ENCODE data around the gene EVL.
"Not testable (repeated sequence)": the region's sequence is repeated elsewhere in the genome, so short reads cannot be mapped to it uniquely, and the experiment has no call there.

The EVL gene

GRCh38 chr14:100039903-100040302, 25.3 kb upstream of the EVL start:
- DNase-seq, result no peak

GRCh38 chr14:100041271-100041670, 24.0 kb upstream of the EVL start:
- DNase-seq, result no peak

- DNase-seq, result no peak
Measured at GRCh38 chr14:100042286-100042685, 22.9 kb upstream of the EVL start.

GRCh38 chr14:100045642-100046344, 19.4 kb upstream of the EVL start:
- DNase-seq, result no peak

- no peak for DNase-seq
Measured at GRCh38 chr14:100047600-100047999, 17.6 kb upstream of the EVL start.

- DNase-seq, result no peak
Measured at GRCh38 chr14:100048786-100049185, 16.4 kb upstream of the EVL start.

- DNase-seq, result no peak
Measured at GRCh38 chr14:100049220-100049619, 16.0 kb upstream of the EVL start.

- no peak for DNase-seq
Measured at GRCh38 chr14:100051103-100051502, 14.1 kb upstream of the EVL start.

- no peak for DNase-seq
Measured at GRCh38 chr14:100051543-100051942, 13.7 kb upstream of the EVL start.

- no peak for DNase-seq
Measured at GRCh38 chr14:100052819-100053218, 12.4 kb upstream of the EVL start.

- DNase-seq, result no peak
Measured at GRCh38 chr14:100054316-100055075, 10.7 kb upstream of the EVL start.

- no peak for DNase-seq
Measured at GRCh38 chr14:100056431-100056830, 8.8 kb upstream of the EVL start.

GRCh38 chr14:100056964-100057795, 8.0 kb upstream of the EVL start:
- no peak for DNase-seq

GRCh38 chr14:100058777-100059437, 6.3 kb upstream of the EVL start:
- DNase-seq, result no peak

GRCh38 chr14:100059438-100059781, 5.8 kb upstream of the EVL start:
- DNase-seq, result no peak

GRCh38 chr14:100060760-100061159, 4.5 kb upstream of the EVL start:
- no peak for DNase-seq

GRCh38 chr14:100062590-100062989, 2.6 kb upstream of the EVL start:
- no peak for DNase-seq

- DNase-seq, result no peak
Measured at GRCh38 chr14:100063314-100063941, 1.8 kb upstream of the EVL start.

GRCh38 chr14:100064335-100065092, 708 bp upstream of the EVL start:
- DNase-seq, result not testable (repeated sequence)

- no peak for DNase-seq
Measured at GRCh38 chr14:100065942-100066574, 836 bp downstream of the EVL start.

GRCh38 chr14:100066962-100067361, 1.7 kb downstream of the EVL start:
- DNase-seq, result no peak
